ENCODE measurements around the gene WDR36. TPM values are rescaled to one million over a fixed set of nuclear protein-coding genes. Genes with fewer than 3 reads are reported as not detected.
A peak's percentile ranks its signal among the peaks of the same experiment; 100 is the strongest.

The WDR36 gene
- total and polyA plus RNA-seq, 2 of the 4 experiments (the other 2 are of a cell fraction): 11.9 to 87.8 TPM

DNA sequence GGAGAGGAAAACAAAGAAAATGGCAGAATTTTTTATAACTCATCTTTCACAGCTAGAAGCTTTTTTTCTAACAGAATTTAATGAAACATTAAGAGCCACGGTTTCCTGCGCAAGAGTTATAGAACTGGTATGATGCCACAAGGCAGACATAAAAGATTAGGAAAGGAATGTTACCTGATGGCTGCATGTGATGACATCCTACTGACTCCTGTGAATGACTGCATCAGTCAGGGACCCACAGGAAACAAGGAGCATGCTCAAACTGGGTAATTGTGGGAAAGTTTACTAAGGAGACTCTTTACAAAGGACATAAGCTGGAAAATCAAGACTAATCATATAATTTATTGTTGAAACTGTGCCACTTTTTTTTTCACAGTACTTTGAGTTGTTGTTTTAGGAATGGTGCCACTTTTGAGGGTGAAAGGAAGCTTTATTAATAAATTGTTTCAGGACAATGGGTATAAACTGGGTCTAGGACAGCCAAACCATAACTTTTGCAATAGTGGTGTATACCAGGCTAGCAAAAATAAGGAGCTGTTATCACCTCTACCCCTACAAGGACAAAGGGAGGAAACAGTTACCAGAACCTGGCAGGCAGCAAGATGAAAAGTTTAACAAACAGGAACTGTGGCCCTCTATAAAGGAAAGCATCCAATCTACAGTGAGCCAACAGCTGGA lies 25.7 kb upstream of the WDR36 start:
- H3K79me1 ChIP-seq (ENCODE audit: low read depth in 1 of 2, low read length in 2 of 2): no peaks in the 10 kb centered on the region
- H4K20me1 ChIP-seq (ENCODE audit: insufficient read depth, low read length): no peaks in the 10 kb centered on the region
- H3K14ac ChIP-seq (replicated peaks; ENCODE audit: low read depth, low read length): no peak overlapping the region
- no peak overlapping the region for H3K56ac ChIP-seq (ENCODE audit: extremely low read depth, insufficient read depth, low read length)
- no peak overlapping the region for H3K4me2 ChIP-seq (ENCODE audit: low read depth, low read length)
- no peak overlapping the region for H4K5ac ChIP-seq (ENCODE audit: low read depth, low read length)
- no peaks in the 10 kb centered on the region for H3K9me3 ChIP-seq (ENCODE audit: control insufficient read depth, insufficient read depth, low read length)
- BruUV-seq (replicated peaks): no TSS peak
- peak overlapping the region; percentile 37; the same call in 1 of the 2 replicates for H3K18ac ChIP-seq (ENCODE audit: low read depth, low read length)
- H2BK20ac ChIP-seq (ENCODE audit: low read depth, low read length): no peak overlapping the region
- CTCF ChIA-PET: no interaction called here
- DNase-seq (no peak), ATAC-seq (ENCODE audit: low read depth) (no peak)
- H3K4me1 ChIP-seq (ENCODE audit: control insufficient read depth, insufficient read depth, low read length): peaks cover 7% of the 10 kb centered on the region
- H2BK5ac ChIP-seq (ENCODE audit: low read depth, low read length, poor library complexity, severe bottlenecking): no peak overlapping the region
- dilution Hi-C loops (cut with HindIII; ENCODE audit: low sequenced_read_pairs, unreplicated experiment): no loop called here
- no peak overlapping the region for H3K27ac ChIP-seq (ENCODE audit: insufficient read depth, low read length)
- no CpG with 5 or more reads among the region's 2 CpGs for WGBS, 2 experiments (ENCODE audit: extremely low coverage in 2 of 2, insufficient read length in 1 of 2)
- no peak overlapping the region for H2AK5ac ChIP-seq (ENCODE audit: low read depth, low read length)
- H3K36me3 ChIP-seq (ENCODE audit: control insufficient read depth, insufficient read depth, low read length): no peaks in the 10 kb centered on the region
- no peak for TF ChIP-seq MXI1 (IDR thresholded peaks at IDR 0.05; ENCODE audit: borderline replicate concordance, low read depth, low read length)
- TF ChIP-seq NFE2L2 (IDR thresholded peaks at IDR 0.05; ENCODE audit: low read depth, low read length): no peak
- TF ChIP-seq CEBPB (IDR thresholded peaks at IDR 0.05; ENCODE audit: low read depth, low read length): no peak
- TF ChIP-seq RAD21 (IDR thresholded peaks at IDR 0.05; ENCODE audit: low read length): no peak
- no peak for TF ChIP-seq POLR2A (IDR thresholded peaks at IDR 0.05; ENCODE audit: low read depth, low read length)
- no peak overlapping the region for H3K9ac ChIP-seq (ENCODE audit: low read depth, low read length)
- H3K4ac ChIP-seq (ENCODE audit: low read depth, low read length): peak overlapping the region; percentile 56
- H4K8ac ChIP-seq (ENCODE audit: low read depth in 2 of 2, low read length in 2 of 2): 0 out of 4 replicates have a peak overlapping the region, but pooled peaks of 1 of the 2 experiments have one; percentile 16
- H3K9me1 ChIP-seq (ENCODE audit: insufficient read depth, low read length): peaks cover 5% of the 10 kb centered on the region; the same call in 1 of the 2 replicates
- intact Hi-C loops (cut with micrococcal nuclease): no loop called here
- H2BK120ac ChIP-seq (ENCODE audit: low read depth, low read length): no peak overlapping the region
- H2AFZ ChIP-seq (replicated peaks; ENCODE audit: low read length, poor library complexity): no peak overlapping the region
- H2BK15ac ChIP-seq (ENCODE audit: low read depth, low read length): no peak overlapping the region; the same call in 2 of the 3 replicates
- H3K4me3 ChIP-seq (ENCODE audit: insufficient read depth, low read depth, low read length): no peak overlapping the region
- no peak overlapping the region for H3K23ac ChIP-seq (ENCODE audit: low read depth, low read length)
- no peak overlapping the region for H2AK9ac ChIP-seq (replicated peaks; ENCODE audit: low read depth, low read length, poor library complexity)
- H3K27me3 ChIP-seq (ENCODE audit: control insufficient read depth, insufficient read depth, low read length): no peaks in the 10 kb centered on the region
- POLR2A ChIA-PET (ENCODE audit: unreplicated experiment): interaction anchor here (0.5 to 0.7 kb wide), 2 partner anchors 149 to 254 kb away, joined by 6 read pairs; no protein-coding TSS in a partner anchor
- in situ Hi-C loops (cut with MboI; ENCODE audit: low sequenced_read_pairs): no loop called here
- H4K91ac ChIP-seq (ENCODE audit: insufficient read depth, low read depth, low read length): no peak overlapping the region

Data from IMR-90 (cell line).